ENCODE measurements around the gene ACTN4.

The ACTN4 gene

GRCh38 chr19:38712161-38712748 lies 64.8 kb downstream of the ACTN4 start:
- DNase-seq = no peak

GRCh38 chr19:38713227-38713649 lies 65.8 kb downstream of the ACTN4 start:
- no peak for DNase-seq

DNA sequence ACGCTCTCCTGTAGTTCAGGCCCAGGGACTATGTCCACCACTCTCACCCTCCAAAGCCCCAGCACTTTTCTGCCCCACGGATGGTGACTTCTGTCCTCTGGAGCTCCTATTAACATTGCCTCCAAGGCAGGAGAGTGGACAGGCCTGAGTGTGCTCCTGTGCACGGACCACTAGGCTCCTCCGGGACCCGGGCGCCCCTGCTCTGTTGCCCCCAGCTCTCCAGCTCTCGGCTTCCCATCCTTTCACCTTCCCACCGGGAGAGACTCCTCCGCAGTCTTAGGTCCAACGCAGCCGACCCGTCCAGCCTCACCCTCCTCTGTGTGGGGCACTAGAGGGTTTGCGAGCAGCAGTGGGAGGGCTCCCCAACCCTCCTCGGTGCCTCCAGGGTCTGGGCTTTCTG lies 66.4 kb downstream of the ACTN4 start:
- no peak for DNase-seq

GRCh38 chr19:38714354-38714778 lies 66.9 kb downstream of the ACTN4 start:
- no peak for DNase-seq

DNA sequence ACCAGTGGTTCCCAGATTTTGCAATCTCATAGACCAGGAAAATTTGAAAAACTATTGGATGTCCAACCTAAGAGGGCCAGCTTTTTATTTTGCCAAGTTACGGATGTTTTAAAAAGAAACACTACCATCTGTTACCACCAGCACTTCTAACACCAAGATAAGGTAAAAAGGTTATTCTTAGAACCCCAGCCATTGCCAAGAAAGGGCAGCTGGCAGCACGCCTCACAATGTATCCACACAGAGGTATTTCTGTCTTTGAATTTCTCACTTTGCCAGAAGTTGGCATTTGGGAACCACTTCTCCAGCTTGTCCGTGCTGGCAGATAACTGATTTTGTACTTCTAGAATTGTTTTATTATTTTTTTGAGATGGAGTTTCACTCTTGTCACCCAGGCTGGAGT lies 68.1 kb downstream of the ACTN4 start:
- DNase-seq = no peak

- no peak for DNase-seq
These were observed 69.6 kb downstream of the ACTN4 start for GRCh38 chr19:38717051-38717450.

- no peak for DNase-seq
These were observed 70.4 kb downstream of the ACTN4 start for GRCh38 chr19:38717855-38718254.

DNA sequence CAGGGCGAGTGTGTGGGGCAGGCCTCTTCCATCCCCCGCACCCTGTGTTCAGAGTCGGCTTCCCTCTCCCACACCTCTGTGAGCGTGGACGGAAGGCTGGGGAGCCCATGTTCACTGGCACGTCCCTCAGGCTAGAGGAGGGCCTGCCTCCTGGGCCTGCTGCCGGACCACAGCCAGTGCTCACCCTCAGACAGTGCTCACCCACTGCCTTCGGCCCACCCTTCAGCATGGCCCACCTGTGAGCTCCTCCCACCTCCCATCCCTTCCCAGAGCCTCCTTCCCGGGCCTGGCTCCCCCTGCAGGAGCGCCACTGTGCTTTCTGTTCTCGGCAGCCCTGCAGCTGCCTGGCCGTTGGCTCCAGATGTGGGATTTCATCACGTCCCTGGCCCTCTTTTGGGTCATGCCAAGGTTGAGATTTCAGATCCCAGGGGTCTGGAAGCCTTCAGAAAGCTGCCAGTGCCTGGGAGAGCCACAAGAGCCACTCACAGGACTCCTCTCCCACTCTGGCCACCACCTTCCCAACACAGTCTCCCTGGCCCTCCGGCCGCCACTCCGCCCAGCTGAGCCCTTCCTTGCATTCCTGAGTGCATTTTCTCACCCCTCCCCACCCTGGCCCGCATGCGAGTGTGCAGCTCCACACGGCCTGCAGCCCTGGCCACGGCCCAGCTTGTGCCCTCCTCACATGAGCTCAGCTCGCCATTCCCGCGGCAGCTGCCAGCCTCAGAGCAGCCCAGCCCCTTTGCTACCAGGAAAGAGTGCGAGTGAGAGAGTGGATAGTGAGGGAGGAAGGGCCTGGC lies 71.5 kb downstream of the ACTN4 start:
- no peak for DNase-seq

DNA sequence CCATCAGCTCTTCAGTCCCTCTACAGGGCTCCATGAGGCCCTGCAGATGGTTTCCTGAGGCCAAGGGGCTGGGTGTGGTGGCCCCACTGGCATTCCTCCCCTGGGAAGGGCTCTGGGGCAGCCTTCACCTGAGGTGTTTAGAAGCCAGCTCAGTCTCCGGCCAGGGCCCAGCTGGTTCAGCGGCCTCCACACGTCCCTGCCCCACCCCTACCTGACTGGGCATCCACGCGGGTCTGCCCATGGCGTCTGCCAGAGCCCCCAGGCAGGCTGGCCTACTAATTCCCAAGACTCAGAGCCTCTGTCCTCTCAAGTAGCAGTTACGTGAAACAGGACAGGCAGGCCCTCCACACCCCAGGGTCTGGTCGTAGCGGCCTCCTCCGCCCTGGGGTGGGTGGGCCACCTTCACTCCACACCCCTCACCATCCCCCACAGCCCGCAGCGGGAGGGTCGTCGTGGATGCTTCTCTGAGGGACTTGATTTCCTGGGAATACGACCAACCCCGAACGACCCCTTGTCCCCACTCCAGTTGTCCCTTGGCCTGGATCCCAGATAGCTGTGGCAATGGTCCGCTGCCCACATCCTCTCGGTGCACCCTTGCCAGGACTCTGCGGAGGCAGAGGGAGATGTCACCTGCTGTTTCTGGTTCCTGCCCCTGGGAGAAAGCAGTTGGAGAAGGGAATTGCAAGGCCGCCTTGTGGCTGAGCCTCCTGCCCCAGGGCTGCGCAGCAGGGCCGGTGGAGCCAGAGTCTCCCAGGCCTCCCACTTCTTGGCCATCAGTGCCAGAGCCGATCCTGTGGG lies 72.5 kb downstream of the ACTN4 start:
- DNase-seq = no peak

DNA sequence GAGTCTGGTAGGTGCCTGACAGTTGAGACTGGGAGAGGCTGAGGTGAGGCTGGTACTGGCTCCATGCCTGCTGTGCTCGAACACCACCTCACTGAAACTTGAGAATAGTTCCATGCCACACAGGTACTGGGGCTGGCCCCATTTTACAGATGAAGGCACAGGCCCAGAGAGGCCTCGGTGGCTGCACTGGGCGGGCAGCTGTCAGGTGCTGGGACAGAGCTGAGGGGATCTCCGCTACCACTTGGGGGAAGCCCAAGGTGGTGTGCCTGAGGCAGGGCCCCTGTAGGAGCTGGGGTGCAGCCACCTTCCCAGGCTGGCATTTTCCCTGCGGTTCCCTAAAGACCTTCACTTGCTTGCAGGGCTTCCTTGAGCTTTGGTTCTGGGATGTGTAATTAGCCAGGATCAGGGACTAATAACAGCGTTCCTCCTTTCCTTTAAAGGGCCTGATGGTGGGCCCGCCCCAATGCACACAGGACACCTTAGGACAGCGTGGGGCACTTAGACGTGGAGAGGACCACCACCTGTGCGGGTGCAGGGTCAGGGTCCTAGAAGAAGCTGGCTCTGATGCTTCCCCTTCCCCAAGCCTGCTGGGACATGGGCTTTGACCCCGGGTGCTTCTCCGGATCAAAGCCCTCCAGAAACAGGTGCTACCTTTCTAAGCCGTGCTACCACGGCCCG lies 73.2 kb downstream of the ACTN4 start:
- no peak for DNase-seq

DNA sequence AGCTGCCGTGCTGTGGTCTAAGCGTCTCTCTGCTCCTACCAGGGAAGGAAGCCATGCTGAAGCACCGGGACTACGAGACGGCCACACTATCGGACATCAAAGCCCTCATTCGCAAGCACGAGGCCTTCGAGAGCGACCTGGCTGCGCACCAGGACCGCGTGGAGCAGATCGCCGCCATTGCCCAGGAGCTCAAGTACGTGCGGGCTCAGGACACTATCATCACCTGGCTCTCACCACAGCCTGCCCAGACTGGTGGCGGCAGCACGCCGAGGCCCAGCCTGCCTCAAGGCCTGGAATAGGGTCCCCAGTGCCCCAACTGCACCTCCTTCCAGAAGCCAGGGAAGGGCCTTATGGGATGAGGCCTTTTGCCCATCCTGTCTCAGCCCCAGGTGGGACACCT lies 74.0 kb downstream of the ACTN4 start:
- no peak for DNase-seq

DNA sequence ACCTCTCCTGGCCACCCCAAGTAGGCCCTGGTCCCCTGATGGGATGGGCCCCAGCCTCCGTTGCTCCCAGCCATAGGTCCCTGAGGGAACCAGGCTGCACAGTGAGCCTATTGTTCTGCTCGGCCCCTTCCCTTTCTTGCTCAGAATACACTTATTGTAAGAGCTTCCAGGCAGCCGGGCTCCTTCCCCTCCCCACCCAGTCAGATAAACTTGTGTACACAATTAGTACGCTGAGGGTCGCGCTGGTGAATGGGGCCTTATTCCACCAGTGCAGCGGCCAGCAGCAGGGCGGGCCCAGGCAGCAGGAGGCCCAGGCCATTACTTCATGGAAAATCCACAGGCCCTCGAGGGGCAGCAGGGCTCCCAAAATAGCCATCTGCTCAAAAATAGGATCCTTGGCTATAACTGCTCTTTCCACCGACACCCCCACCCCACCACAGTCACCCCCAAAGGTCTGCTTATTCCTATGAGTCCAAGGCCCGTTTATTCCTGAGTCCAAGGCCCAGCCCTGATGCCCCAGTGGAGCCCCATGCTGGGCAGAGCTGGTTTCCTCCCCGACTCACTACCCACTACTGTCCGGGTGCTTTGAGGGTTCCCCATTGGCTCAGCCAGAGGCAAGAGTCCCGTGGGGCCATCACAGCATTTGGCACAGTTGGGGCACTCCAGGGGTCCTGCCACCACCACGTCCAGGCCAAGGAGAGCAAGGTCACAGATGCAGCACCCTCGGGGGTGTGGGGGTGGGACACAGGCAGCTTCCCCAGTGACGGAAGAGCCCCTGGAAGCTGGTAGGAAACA lies 74.7 kb downstream of the ACTN4 start:
- DNase-seq = no peak

GRCh38 chr19:38722947-38723605 lies 75.6 kb downstream of the ACTN4 start:
- no peak for DNase-seq

DNA sequence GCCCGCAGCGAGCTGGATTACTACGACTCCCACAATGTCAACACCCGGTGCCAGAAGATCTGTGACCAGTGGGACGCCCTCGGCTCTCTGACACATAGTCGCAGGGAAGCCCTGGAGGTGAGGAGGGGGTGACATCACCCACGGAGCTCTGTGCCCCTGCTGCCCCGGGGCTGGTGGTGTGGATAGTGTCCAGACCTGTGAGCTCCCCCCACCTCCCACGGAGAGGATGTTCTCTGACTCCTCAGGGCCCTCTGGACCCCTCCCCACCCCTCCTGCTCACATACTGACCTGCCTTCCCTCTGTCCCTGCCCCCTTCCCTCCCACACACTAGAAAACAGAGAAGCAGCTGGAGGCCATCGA lies 76.1 kb downstream of the ACTN4 start:
- no peak for DNase-seq

- DNase-seq = no peak
These were observed 76.8 kb downstream of the ACTN4 start for GRCh38 chr19:38723990-38724854.

- no peak for DNase-seq
These were observed 78.2 kb downstream of the ACTN4 start for GRCh38 chr19:38725469-38726283.

DNA sequence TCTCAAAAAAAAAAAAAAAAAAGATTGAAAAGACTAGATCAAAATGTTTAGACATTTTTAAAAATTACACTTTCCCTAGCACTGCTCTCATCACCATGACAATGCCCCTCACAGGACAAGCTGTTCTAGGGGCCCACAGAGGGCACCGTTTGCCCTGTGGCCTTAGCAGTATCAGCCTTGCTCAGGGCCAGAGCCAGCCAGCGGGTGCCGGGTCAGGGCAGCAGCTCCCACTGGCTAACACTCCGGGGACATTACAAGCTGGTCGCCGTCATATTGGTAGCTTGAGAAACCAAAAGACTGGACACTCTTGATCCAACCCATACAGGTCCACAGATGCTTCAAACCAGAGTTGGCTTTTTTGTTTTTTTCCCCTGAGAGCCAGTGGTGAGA lies 78.8 kb downstream of the ACTN4 start:
- no peak for DNase-seq

- no peak for DNase-seq
These were observed 79.4 kb downstream of the ACTN4 start for GRCh38 chr19:38726761-38727301.

GRCh38 chr19:38727306-38727867 lies 79.9 kb downstream of the ACTN4 start:
- DNase-seq = no peak

Data from activated naive CD4-positive, alpha-beta T cell (primary cell).